Measurements from ENCODE around the gene CATSPERD. TPM values are rescaled to one million over a fixed set of nuclear protein-coding genes. Genes with fewer than 3 reads are reported as not detected.
A peak's percentile ranks its signal among the peaks of the same experiment; 100 is the strongest.
"Not testable (repeated sequence)": the region's sequence is repeated elsewhere in the genome, so short reads cannot be mapped to it uniquely, and the experiment has no call there.

Gene CATSPERD
- total RNA-seq, 4 donors from 2014 or later, result not detected

DNA sequence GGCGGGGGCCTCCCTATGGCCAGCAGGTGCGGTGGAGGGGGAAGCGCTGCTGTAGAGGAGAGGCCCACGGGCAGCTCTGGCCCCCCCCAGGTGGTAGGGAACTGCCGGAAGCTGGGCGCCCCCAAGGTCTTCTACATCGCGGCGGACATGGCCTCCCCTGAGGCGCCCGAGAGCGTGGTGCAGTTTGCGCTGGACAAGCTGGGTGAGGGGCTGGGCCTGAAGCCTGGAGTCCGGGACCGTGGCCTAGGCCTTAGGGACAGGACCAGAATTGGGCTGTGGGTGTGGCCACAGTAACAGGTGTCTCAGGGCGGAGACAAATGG lies 34.2 kb upstream of the CATSPERD start:
- Histone ChIP-seq H3K4me3 (peak overlapping the region; percentile 48 to 63 (median 60)), H3K27me3 (no peaks in the 10 kb centered on the region), H3K27ac (peak overlapping the region; percentile 21 to 88 (median 76)), H3K4me1 (peaks cover 0 to 38% (median 8%) of the 10 kb centered on the region in 4 donors), H3K36me3 (no peaks in the 10 kb centered on the region), H3K9me3 (no peaks in the 10 kb centered on the region)
- WGBS, 2 donors, result 26 to 43% methylated on average over 14 to 16 of the region's 16 CpGs
- TF ChIP-seq POLR2A (IDR thresholded peaks at IDR 0.05) (no peak), EP300 (IDR thresholded peaks at IDR 0.05) (no peak)
- TF ChIP-seq, protein P1, sequence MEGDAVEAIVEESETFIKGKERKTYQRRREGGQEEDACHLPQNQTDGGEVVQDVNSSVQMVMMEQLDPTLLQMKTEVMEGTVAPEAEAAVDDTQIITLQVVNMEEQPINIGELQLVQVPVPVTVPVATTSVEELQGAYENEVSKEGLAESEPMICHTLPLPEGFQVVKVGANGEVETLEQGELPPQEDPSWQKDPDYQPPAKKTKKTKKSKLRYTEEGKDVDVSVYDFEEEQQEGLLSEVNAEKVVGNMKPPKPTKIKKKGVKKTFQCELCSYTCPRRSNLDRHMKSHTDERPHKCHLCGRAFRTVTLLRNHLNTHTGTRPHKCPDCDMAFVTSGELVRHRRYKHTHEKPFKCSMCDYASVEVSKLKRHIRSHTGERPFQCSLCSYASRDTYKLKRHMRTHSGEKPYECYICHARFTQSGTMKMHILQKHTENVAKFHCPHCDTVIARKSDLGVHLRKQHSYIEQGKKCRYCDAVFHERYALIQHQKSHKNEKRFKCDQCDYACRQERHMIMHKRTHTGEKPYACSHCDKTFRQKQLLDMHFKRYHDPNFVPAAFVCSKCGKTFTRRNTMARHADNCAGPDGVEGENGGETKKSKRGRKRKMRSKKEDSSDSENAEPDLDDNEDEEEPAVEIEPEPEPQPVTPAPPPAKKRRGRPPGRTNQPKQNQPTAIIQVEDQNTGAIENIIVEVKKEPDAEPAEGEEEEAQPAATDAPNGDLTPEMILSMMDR (IDR thresholded peaks at IDR 0.05), result no peak
- no peak for DNase-seq (ENCODE audit: low spot score in 2 of 2)

DNA sequence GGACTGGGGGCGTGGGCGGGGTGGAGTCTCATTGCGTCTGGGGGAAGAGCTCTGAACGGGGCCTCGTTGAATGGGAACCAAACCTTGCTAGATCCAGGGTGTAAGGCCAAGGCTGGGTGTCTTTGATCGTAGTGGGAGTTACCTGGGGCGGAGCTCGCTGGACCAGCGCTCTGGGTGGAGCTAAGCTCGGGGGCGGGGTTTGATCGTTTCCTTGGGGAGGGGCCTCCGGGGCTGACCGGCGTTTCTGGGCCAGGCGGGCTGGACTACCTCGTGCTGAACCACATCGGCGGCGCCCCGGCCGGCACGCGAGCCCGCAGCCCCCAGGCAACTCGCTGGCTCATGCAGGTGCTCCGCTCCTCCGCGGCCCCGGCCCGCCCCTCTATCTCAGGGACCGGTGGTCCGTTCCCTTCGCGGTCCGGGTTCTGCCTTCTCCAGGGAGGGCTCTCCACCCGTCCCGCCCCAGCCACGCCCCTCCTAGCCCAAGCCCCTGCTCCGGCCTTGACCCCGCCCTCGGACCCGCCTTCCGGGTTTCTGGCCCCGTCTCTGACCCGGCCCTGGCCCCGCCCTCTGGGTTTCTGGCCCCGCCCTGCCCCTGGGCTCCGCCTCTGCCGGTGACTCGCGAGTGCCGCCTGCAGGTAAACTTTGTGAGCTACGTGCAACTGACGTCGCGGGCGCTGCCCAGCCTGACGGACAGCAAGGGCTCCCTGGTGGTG lies 33.6 kb upstream of the CATSPERD start:
- no peaks in the 10 kb centered on the region for H3K9me3 ChIP-seq
- 0 to 2% methylated on average over 37 to 39 of the region's 59 CpGs for WGBS, 2 donors
- peaks cover 0 to 5% (median 0%) of the 10 kb centered on the region in 3 donors for H3K36me3 ChIP-seq
- peak; percentile 96 to 97 for DNase-seq (ENCODE audit: low spot score in 2 of 2)
- peak overlapping the region; percentile 21 to 88 (median 76) for H3K27ac ChIP-seq
- peak overlapping the region; percentile 48 to 63 (median 60) for H3K4me3 ChIP-seq
- no peak for TF ChIP-seq POLR2A (IDR thresholded peaks at IDR 0.05)
- peak in 1 of 2 donors; percentile 22 for TF ChIP-seq EP300 (IDR thresholded peaks at IDR 0.05)
- TF ChIP-seq, protein P1 (IDR thresholded peaks at IDR 0.05), result peak; percentile 87 to 91 (median 89)
- peaks cover 0 to 38% (median 13%) of the 10 kb centered on the region in 4 donors for H3K4me1 ChIP-seq
- no peaks in the 10 kb centered on the region for H3K27me3 ChIP-seq

DNA sequence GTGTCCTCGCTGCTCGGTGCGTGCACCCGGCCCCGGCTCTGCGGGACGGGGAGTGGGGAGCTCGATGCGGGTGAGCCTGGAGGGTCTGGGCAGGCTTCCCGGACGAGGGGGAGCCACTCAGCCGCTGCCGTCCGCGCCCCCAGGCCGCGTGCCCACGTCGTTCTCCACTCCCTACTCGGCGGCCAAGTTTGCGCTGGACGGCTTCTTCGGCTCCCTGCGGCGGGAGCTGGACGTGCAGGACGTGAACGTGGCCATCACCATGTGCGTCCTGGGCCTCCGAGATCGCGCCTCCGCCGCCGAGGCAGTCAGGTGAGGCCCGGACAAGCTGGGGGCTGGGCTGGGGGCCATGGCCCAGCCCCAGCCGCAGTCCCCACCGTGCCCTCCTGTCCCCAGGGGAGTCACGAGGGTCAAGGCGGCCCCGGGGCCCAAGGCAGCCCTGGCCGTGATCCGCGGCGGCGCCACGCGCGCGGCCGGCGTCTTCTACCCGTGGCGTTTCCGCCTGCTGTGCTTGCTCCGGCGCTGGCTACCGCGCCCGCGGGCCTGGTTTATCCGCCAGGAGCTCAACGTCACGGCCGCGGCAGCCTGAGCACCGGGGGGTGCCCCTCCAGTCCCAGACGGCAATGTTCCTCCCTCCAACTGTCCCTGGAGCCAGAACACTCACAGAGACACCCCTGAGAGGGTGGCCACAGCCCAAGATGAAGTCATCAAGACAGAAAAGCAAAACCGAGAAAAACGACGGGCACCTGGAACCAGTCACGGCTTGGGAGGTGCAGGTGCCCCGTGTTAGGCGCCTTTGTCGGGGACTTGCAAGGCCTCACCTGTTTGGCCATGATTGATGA lies 32.9 kb upstream of the CATSPERD start:
- H3K9me3 ChIP-seq, result no peaks in the 10 kb centered on the region
- no peak for DNase-seq (ENCODE audit: low spot score in 2 of 2)
- no peaks in the 10 kb centered on the region for H3K27me3 ChIP-seq
- H3K36me3 ChIP-seq, result peaks cover 0 to 12% (median 0%) of the 10 kb centered on the region in 3 donors
- H3K4me3 ChIP-seq, result peak overlapping the region; percentile 48 to 63 (median 60)
- peaks cover 0 to 46% (median 18%) of the 10 kb centered on the region in 4 donors for H3K4me1 ChIP-seq
- H3K27ac ChIP-seq, result peak overlapping the region in 3 of 4 donors; percentile 32 to 79 (median 74)
- WGBS, 2 donors, result 44 to 60% methylated on average over 26 to 52 of the region's 76 CpGs
- no peak for TF ChIP-seq EP300 (IDR thresholded peaks at IDR 0.05)
- TF ChIP-seq, protein P1 (IDR thresholded peaks at IDR 0.05), result peak in 1 of 5 experiments; percentile 19
- TF ChIP-seq POLR2A (IDR thresholded peaks at IDR 0.05), result no peak

DNA sequence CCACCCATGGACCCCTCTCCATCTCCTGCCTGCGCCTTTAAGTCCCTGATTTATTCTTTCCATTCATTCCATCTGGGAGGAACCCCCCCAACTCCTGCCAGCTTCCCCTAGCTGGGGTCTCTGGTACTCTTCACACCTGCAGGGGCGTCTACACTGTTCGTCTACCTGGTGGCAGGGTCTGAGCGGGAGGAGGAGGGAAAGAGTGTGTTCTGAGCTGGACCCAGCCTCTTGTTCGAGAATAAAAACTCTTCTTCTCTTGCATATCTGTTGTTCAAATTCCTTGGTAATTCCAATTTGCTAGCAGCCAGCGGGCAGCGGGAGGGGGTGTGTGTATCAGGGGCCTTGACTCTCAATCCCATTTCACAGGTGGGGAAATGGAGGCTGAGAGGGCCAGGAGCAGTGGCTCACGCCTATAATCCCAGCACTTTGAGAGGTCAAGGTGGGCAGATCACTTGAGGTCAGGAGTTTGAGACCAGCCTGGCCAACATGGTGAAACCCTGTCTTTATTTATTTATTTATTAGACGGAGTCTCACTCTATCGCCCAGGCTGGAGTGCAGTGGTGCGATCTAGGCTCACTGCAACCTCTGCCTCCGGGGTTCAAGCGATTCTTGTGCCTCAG lies 32.1 kb upstream of the CATSPERD start:
- H3K9me3 ChIP-seq; DNase-seq (ENCODE audit: low spot score in 2 of 2); H3K4me3 ChIP-seq; H3K27ac ChIP-seq; H3K27me3 ChIP-seq: not testable (repeated sequence)
- Histone ChIP-seq H3K4me1 (peaks cover 0 to 52% (median 18%) of the 10 kb centered on the region in 4 donors), H3K36me3 (peaks cover 0 to 20% (median 0%) of the 10 kb centered on the region in 3 donors)
- WGBS, 2 donors, result 90 to 91% methylated on average over 13 of the region's 13 CpGs

DNA sequence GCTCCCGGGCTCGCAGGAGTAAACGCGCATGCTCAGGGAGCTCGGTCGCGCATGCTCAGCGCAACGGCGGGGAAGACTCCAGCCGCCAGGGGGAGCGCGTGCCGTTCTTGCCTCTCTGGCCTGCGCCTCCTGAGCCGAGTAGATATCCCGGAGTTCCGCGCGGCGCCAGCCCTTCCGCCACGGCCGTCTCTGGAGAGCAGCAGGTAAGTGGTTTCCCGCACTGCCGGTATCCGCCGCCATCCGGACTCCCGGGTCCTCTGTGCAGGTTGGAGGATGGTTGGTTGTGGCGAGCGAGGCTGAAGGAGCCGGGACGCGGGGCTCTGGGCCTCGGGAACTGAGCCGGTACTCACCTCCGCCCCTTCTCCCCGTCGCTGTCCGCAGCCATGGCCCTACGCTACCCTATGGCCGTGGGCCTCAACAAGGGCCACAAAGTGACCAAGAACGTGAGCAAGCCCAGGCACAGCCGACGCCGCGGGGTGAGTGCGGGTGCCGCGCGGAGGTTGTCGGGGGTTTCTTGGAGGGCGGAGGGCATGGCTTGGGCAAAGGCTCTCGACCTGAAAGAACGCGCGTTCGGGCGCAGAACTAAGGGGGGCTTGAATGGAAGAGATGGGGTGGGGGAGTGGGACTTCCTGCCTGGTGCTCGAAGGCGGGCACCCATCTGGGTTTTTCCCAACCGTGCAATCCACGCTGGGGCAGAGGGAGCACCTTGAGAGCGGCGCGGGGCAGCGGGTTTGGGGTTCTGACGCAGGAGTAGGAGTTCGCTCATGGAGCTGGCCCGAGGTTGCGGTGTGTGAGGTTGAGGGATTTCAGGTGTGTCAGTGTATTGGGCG lies 30.1 kb upstream of the CATSPERD start, which contains the start of gene RPL36:
TSS of gene RPL36 (plus strand) at position 171 of the 830 bp plus-strand sequence. CDS start at position 384, 213 bp downstream.
- no peaks in the 10 kb centered on the region for H3K27me3 ChIP-seq
- peak within 1 kb of the TSS; percentile 61 to 95 (median 78) for H3K4me3 ChIP-seq
- H3K36me3 ChIP-seq, result peaks cover 3 to 40% (median 16%) of the 10 kb centered on the region in 3 donors
- peak within 1 kb of the TSS; percentile 76 to 92 (median 84) for H3K27ac ChIP-seq
- 1 to 3% methylated on average over 33 to 62 of the region's 73 CpGs for WGBS, 2 donors
- DNase-seq (ENCODE audit: low spot score in 2 of 2), result peak; percentile 95 to 97
- TF ChIP-seq POLR2A (IDR thresholded peaks at IDR 0.05) (peak; percentile 61 to 89), EP300 (IDR thresholded peaks at IDR 0.05) (peak; percentile 82 to 98)
- TF ChIP-seq, protein P1 (IDR thresholded peaks at IDR 0.05), result peak; percentile 96 to 99 (median 98)
- peaks cover 0 to 55% (median 18%) of the 10 kb centered on the region in 4 donors for H3K4me1 ChIP-seq
- H3K9me3 ChIP-seq, result no peaks in the 10 kb centered on the region
